GM21825 (cell line): Measurements from ENCODE around the gene IL32.
A peak's percentile ranks its signal among the peaks of the same experiment; 100 is the strongest.
"Not testable (repeated sequence)": the region's sequence is repeated elsewhere in the genome, so short reads cannot be mapped to it uniquely, and the experiment has no call there.

Experiments
- ATAC-seq: cut with Tn5 transposase; IDR thresholded peaks from one replicate; pipeline ENCODE4 v1.9.1; 2021; ENCODE audit warnings: mild to moderate bottlenecking, moderate library complexity; ENCODE audit not compliant: unreplicated experiment

The IL32 gene

DNA sequence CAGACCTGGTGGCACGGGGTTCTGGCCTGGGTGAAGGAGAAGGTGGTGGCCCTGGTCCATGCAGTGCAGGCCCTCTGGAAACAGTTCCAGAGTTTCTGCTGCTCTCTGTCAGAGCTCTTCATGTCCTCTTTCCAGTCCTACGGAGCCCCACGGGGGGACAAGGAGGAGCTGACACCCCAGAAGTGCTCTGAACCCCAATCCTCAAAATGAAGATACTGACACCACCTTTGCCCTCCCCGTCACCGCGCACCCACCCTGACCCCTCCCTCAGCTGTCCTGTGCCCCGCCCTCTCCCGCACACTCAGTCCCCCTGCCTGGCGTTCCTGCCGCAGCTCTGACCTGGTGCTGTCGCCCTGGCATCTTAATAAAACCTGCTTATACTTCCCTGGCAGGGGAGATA, 3.7 kb downstream of the IL32 start:
- not testable (repeated sequence) for ATAC-seq

- ATAC-seq: no peak
Measured at GRCh38 chr16:3070608-3071111, 5.2 kb downstream of the IL32 start.

- ATAC-seq: no peak
Measured at GRCh38 chr16:3071655-3072054, 6.2 kb downstream of the IL32 start.

- not testable (repeated sequence) for ATAC-seq
Measured at GRCh38 chr16:3072148-3072547, 6.7 kb downstream of the IL32 start.

- ATAC-seq: not testable (repeated sequence)
Measured at GRCh38 chr16:3072576-3073263, 7.3 kb downstream of the IL32 start.

DNA sequence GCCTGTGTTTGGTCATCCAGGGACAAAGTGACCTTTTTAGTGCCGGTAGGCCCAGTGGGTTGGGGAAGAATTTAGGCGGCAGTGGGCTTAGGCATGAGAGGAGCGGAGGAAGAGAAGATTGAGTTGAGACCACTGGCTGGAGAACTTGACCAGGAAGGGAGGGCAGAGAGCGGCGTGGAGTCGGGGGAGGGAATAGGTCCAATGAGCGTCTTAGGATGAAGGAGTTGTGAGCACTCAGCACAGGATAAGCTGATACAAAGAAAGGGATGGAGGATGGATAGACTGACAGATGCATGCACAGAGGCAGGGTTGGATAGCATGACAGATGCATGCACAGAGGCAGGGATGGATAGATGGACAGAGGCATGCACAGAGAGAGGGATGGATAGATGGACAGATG, 8.0 kb downstream of the IL32 start:
- ATAC-seq: no peak

DNA sequence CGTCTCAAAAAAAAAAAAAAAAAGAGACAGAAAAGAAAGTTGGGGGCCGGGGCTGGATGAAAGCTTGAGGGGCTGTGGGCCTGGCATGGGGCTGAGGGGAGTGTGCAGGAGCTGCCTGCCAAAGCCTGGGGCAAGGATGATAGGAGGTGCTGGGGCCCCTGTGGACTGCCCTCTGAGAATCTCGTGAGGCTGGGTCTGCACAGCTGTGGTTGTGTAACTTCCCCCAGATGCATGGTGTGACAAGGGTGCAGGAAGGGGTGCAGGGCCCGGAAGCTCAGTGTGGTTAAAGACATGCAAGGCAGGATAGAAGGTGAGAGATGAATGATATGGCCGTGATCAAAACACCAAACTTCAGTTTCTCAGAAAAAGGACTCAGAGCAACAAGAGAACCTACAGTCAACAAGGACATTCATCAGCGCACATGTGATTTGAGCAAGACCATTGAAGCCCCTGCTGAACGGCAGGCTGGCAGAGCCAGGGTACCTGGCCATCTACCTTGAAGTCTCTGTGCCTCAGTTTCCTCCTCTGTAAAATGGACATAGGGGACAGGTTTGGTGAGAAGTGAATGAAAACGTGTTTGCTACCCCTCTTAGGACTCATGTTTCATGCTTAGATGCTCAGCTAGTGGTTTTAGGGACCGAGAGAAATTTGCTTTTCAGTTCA, 9.6 kb downstream of the IL32 start:
- ATAC-seq: peak; percentile 76

DNA sequence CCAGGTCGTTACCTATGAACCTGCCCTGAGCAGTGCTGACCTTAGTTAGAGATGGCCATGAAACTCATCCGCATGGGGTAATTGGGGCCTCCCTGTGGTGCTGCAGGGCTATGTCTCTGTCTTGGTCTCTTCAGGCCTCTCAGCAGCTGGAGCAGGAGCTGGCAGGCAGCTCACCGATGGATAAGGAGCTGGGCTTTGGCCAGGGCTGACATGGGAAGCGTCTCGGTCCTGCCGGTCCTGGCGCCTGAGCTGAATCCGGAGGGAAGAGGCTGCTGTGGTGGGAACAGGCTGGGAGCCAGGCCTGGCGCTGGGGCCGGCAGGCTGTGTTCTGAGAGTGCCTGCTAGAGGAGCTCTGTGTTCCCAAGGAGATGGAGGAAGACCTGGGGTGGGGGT, 10.1 kb downstream of the IL32 start:
- ATAC-seq: no peak

DNA sequence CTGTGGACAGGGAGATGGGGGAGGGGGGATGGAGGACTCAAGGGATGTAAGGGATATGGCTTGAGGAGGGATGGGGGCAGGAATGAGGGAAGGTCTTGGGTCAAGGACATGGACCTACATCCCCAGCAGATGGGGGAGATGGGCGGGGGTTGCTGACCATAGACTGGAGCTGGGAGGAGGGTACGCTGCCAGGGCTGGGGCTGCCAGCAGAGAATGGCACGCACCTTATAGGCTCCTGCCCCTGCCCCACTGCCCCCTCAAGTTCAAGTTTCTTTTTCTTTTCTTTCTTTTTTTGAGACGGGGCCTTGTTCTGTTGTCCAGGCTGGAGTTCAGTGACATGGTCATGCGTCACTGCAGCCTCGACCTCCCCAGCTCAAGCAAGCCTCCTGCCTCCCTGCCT, 10.5 kb downstream of the IL32 start:
- not testable (repeated sequence) for ATAC-seq

GRCh38 chr16:3076577-3076976, 11.1 kb downstream of the IL32 start:
- ATAC-seq: no peak

GRCh38 chr16:3080024-3080423, 14.6 kb downstream of the IL32 start:
- no peak for ATAC-seq

- not testable (repeated sequence) for ATAC-seq
Measured at GRCh38 chr16:3081957-3082356, 16.5 kb downstream of the IL32 start.

- not testable (repeated sequence) for ATAC-seq
Measured at GRCh38 chr16:3083408-3083807, 18.0 kb downstream of the IL32 start.

DNA sequence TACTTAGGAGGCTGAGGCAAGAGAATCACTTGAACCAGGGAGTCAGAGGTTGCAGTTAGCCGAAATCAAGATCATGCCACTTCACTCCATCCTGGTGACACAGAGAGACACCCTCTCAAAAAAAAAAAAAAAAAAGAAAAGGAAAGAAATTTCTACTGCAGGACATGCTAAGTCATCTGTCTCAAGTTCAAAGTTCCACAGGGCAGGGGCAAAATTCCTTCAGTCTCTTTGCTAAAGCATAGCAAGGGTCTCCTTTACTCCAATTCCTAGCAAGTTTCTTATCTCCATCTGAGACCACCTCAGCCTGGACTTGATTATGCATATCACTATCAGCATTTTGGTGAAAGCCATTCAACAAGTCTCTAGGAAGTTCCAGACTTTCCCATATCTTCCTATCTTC, 19.1 kb downstream of the IL32 start:
- no peak for ATAC-seq

DNA sequence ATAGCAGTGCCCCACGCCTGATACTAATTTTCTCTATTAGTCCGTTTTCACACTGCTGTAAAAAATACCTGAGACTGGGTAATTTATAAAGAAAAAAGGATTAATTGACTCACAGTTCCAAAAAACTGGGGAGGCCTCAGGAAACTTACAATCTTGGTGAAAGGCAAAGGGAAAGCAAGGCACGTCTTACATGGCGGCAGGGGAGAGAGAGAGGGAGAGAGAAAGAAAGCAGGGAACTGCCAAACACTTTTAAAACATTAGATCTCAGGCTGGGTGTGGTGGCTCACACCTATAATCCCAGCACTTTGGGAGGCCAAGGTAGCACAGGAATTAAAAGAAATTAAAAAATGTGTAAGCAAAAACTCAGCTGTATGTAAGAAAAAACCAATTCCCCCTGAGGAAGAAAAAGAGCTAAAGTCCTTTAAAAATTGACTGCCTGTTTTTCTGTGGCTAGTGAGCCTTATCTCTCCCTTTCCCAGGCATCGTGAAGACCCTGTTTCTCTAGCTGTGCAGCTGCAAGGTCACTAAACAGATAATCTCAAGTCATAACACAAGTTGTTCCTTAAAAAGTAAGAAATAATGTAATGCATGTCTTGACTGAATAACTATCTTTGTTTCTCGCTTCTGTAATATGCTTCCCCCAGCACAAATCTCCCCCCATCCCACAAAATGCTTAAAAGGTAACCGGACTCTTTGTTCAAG, 19.7 kb downstream of the IL32 start:
- no peak for ATAC-seq

- ATAC-seq: no peak
Measured at GRCh38 chr16:3085868-3086595, 20.6 kb downstream of the IL32 start.

DNA sequence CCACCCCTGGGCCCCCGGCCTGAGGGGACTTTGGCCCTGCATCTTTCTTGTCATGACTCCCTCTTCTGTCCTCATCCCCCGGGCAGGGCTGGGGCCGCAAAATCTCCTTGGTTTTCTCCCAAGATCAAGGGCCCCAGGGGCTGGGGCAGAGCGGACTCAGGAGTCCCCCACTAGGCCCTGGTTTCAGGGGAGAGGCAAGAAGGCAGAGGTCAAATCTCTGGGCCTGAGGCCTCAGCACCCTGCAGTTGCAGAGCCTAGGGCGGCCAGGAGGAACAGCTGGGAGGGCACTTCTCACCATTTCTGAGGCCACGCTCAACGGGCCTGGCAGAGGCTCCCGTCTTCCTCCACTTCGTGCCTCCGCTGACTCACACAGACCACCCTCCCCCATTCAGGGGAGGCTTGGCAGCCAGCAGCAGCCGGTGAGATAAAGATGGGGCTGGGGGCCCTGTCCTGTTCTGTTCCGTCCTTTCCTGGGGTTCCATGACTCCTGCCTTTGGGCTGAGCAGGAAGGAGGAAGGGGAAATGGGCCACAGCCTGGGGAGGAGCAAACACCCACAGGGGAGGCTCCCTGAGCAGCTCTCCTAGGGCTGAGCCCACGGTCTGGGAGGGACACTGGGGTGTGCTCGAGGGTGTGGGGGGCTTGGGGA, 21.3 kb downstream of the IL32 start:
- no peak for ATAC-seq

DNA sequence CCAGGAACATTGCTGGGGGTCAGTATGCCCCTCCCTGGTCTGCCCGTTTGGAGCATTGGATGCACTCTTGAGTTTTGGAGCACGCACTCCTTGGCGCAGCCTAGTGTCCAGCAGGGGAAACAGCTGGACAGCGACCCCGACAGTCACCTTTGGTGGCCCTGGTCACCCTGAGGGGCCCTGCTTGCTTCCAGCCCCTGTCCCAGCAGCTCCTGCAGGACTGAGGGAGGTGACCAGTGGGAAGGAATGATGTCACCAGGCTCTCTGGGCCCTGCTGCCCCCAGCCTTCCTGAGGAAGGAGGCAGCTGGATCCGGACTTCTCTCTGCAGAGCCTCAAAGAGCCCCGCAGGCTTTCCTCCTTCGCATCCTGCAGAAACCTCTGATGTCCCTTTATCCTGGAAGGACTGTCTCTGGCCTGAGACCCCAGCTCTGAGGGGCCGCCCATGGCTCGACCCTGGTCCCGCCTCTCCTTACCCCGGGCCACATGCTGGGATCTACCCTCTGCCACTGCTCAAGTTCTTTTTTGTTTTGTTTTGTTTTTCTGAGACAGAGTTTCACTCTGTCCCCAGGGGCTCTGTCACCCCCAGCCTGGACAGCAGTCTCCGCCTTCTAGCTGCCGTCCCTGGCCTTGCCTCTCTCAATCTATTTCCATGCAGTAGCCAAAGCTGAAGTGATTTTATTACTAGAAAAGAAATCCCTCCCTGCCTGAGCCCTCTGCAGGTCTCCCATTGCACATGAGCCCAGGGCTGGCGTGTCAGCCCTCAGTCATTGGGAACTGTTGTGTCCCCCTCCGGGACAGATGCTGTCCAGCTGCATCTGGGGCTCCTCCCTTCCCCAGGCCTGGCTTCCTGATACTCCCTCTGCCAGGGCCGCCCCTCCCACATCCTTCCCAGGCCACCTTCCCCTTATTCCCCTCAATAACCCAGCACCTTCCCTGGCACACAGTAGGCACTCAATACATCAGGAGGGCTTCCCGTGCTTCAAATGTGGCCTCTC, 22.1 kb downstream of the IL32 start:
- ATAC-seq: no peak

DNA sequence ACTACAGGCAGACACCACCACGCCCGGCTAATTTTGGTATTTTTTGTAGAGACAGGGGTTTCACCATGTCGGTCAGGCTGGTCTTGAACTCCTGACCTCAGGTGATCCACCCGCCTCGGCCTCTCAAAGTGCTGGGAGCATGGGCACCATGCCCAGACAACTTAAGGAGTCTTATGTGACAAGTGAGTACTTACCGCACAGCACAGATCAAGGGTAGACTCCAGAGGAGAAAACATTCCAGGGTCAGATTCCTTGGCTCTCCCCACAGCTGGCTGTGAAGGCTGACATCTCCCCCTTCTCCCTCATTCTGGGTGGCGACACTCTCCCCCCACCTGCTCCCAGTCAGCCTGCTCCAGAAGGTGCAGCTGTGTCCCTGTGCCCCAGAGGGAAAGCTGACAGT, 23.0 kb downstream of the IL32 start:
- ATAC-seq: no peak
